SU-DHL-6 (cell line): ENCODE results near the gene ENTR1.

Source experiments
- H2AFZ ChIP-seq: fragments of 200-600 bp; sonication (generic); 2 replicates; pipeline ENCODE4 v1.6.1; 2014; ENCODE audit warnings: low read depth, mild to moderate bottlenecking, moderate library complexity, mixed read lengths, antibody characterized with exemption, low read length; ENCODE audit not compliant: severe bottlenecking
- H3F3A ChIP-seq: fragments of 200-600 bp; shearing (Covaris generic); 2 replicates; pipeline ENCODE4 v1.6.0; 2016; ENCODE audit warnings: antibody characterized with exemption, mild to moderate bottlenecking; ENCODE audit not compliant: insufficient read depth
- H3K27ac ChIP-seq: fragments of 200-600 bp; sonication (generic); 2 replicates; pipeline ENCODE4 v1.5.1; 2016; ENCODE audit warnings: low read depth, mild to moderate bottlenecking, low read length, moderate library complexity, mixed read lengths
- H3K27me3 ChIP-seq: fragments of 200-600 bp; sonication (generic), shearing (Covaris generic); 2 replicates; pipeline ENCODE4 v1.6.0; 2014; ENCODE audit warnings: mild to moderate bottlenecking, low read length
- H3K36me3 ChIP-seq: fragments of 200-600 bp; sonication (generic); 2 replicates; pipeline ENCODE4 v1.6.1; 2014; ENCODE audit warnings: mild to moderate bottlenecking, low read length, mixed read lengths
- H3K4me2 ChIP-seq: fragments of 300-600, 200-600 bp; shearing (Covaris generic), sonication (generic); 2 replicates; pipeline ENCODE4 v1.6.0; 2014; ENCODE audit warnings: low read length, low read depth, mild to moderate bottlenecking; ENCODE audit not compliant: poor library complexity, severe bottlenecking
- H3K4me3 ChIP-seq: fragments of 200-600 bp; sonication (generic); 2 replicates; pipeline ENCODE4 v1.5.1; 2014; ENCODE audit warnings: antibody characterized with exemption, low read length, mild to moderate bottlenecking, mixed read lengths; ENCODE audit not compliant: insufficient read depth, poor library complexity, severe bottlenecking
- H3K79me2 ChIP-seq: fragments of 200-600 bp; sonication (generic); 2 replicates; pipeline ENCODE4 v1.6.1; 2014; ENCODE audit warnings: mild to moderate bottlenecking, low read length, moderate library complexity; ENCODE audit not compliant: insufficient read depth
- H3K9ac ChIP-seq: fragments of 200-600 bp; sonication (generic); 2 replicates; pipeline ENCODE4 v1.7.0; 2014; ENCODE audit warnings: mild to moderate bottlenecking, low read length
- H3K9me2 ChIP-seq: fragments of 200-600 bp; sonication (generic); replicated peaks from 2 replicates; pipeline ENCODE4 v1.6.1; 2014; ENCODE audit warnings: low read length; ENCODE audit not compliant: insufficient read depth
- H3K9me3 ChIP-seq: fragments of 200-600 bp; sonication (generic); 2 replicates; pipeline ENCODE4 v1.6.1; 2014; ENCODE audit warnings: low read length, mixed read lengths; ENCODE audit not compliant: insufficient read depth
- H4K20me1 ChIP-seq: fragments of 200-600 bp; sonication (generic); 2 replicates; pipeline ENCODE4 v1.6.1; 2014; ENCODE audit warnings: low read depth, mild to moderate bottlenecking, antibody characterized with exemption, low read length, moderate library complexity, mixed read lengths
- EZH2phosphoT487 ChIP-seq: fragments of 200-600 bp; sonication (generic), shearing (Covaris generic); conservative IDR thresholded peaks from 2 replicates; pipeline ENCODE4 v1.6.1; 2018; ENCODE audit warnings: mild to moderate bottlenecking, antibody characterized with exemption, low read length, moderate library complexity, mixed read lengths
- TF ChIP-seq, protein P1 (sequence below): fragments of 200-600 bp; sonication (generic); IDR thresholded peaks from one replicate; pipeline ENCODE4 v1.5.1; 2017; ENCODE audit warnings: antibody characterized with exemption, mild to moderate bottlenecking, low read length, moderate library complexity; ENCODE audit not compliant: insufficient read depth, poor library complexity, severe bottlenecking

ENTR1 gene

DNA sequence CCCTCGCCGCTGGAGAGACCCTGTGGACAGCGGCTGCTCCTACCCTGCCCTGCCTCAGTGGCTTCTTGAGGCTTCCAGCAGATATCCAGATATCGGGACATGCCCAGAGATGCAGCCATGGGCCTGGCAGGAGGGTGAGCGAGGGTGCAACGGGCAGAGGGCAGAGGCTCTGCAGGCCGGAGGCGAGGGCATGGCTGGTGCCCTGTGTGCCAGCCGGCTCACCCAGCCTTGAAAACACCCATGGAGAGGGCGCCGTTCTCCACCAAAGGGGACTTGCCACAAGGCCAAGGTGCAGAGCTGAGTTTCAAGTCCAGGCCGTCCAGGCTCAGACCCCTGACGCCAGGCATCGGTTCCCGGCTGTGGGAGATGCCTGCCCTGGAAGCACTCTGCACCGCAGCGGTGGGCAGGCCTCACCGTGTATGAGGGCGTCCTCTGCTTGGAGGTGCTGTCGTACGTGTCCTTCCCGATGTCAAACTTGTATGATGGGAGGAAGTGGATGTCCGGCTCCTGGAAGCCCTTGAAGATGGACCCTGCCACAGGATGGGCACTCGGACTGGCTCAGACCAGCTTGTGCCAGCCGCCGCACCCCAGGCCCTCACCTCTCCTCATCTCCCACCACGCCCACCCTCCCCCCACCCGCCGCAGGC, 20.3 kb upstream of the ENTR1 start:
- H3K4me3 ChIP-seq: no peak overlapping the region
- H3K9ac ChIP-seq: no peak overlapping the region
- no peak overlapping the region for H3K4me2 ChIP-seq
- no peaks in the 10 kb centered on the region for H3K9me2 ChIP-seq
- no peaks in the 10 kb centered on the region for H3K27me3 ChIP-seq
- no peaks in the 10 kb centered on the region for H3K9me3 ChIP-seq
- H3K36me3 ChIP-seq: no peaks in the 10 kb centered on the region
- H4K20me1 ChIP-seq: no peaks in the 10 kb centered on the region
- no peak overlapping the region for H3K27ac ChIP-seq
- H3F3A ChIP-seq: no peaks in the 10 kb centered on the region
- H2AFZ ChIP-seq: no peak overlapping the region
- no peaks in the 10 kb centered on the region; the same call in 1 of the 2 replicates for H3K79me2 ChIP-seq
- no peak for TF ChIP-seq EZH2phosphoT487
- TF ChIP-seq, protein P1, sequence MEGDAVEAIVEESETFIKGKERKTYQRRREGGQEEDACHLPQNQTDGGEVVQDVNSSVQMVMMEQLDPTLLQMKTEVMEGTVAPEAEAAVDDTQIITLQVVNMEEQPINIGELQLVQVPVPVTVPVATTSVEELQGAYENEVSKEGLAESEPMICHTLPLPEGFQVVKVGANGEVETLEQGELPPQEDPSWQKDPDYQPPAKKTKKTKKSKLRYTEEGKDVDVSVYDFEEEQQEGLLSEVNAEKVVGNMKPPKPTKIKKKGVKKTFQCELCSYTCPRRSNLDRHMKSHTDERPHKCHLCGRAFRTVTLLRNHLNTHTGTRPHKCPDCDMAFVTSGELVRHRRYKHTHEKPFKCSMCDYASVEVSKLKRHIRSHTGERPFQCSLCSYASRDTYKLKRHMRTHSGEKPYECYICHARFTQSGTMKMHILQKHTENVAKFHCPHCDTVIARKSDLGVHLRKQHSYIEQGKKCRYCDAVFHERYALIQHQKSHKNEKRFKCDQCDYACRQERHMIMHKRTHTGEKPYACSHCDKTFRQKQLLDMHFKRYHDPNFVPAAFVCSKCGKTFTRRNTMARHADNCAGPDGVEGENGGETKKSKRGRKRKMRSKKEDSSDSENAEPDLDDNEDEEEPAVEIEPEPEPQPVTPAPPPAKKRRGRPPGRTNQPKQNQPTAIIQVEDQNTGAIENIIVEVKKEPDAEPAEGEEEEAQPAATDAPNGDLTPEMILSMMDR: no peak

DNA sequence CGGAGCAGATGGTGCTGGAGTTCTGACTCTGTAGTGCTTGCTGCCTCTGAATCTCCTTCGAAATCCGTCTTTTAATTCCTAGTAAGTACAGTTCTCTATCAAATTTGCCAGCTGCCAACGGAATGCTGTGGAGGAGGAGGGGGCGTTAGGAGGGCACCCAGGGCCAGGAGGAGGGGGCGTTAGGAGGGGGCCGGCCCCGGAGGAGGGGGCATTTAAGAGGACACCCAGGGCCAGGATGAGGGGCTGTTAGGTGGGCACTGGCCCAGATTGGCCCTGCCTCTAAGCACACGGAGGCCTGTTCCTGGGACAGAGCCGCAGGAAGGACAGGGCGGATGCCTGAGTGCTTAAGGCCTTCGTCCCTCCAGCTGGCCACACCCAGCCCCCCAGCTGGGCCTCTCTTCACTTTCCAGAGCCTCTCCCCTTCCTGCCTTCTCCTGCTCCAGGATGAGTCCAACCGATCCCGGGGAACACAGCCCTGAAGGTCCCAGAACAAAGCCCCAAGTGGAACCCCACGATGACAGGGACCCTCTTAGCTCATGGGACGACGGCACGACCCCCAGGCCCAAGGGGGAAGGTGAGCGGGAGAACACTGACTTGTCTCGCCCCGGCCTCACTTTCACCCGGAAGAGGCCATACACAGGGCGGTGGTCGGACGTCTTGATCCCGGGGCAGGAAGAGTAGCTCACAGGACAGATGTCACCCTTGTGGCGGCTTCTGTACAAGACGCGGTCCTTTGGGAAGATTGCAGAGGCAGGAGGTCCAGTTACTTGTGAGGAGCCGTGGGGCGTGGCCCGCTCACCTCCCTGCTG, 19.5 kb upstream of the ENTR1 start:
- H4K20me1 ChIP-seq: no peaks in the 10 kb centered on the region
- no peak overlapping the region for H2AFZ ChIP-seq
- no peak overlapping the region for H3K4me3 ChIP-seq
- H3K4me2 ChIP-seq: no peak overlapping the region
- TF ChIP-seq, protein P1: no peak
- TF ChIP-seq EZH2phosphoT487: no peak
- no peaks in the 10 kb centered on the region for H3K27me3 ChIP-seq
- no peaks in the 10 kb centered on the region for H3K36me3 ChIP-seq
- H3K9me3 ChIP-seq: no peaks in the 10 kb centered on the region
- no peaks in the 10 kb centered on the region for H3F3A ChIP-seq
- H3K9ac ChIP-seq: no peak overlapping the region
- H3K27ac ChIP-seq: no peak overlapping the region
- H3K79me2 ChIP-seq: no peaks in the 10 kb centered on the region; the same call in 1 of the 2 replicates
- no peaks in the 10 kb centered on the region for H3K9me2 ChIP-seq

DNA sequence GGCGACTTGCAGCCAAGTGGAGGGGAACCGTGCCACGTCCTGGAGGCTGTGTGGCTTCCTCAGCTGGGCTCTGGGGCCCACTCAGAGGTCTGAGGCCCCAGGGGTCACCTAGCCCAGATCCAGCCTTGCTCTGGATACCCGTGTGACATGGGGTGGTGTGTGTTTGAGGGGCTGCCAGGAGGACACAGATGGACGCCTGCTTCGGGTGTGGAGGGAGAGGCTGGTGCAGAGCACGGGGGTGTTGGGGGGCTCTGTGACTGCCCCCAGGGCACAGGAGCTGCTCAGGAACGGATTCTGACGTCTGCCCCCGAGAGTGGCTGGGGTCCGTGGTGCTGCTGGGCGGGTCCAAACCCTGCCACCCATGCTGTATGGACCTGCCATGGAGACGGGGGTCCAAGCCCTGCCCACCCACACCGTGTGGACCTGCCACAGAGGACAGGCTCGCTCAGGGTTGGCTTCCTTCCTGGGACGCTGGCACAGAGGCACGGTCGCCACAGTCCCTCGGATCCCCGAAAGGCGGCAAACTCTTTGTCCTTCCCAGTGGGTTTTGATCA, 18.7 kb upstream of the ENTR1 start:
- Histone ChIP-seq H3K9ac (no peak overlapping the region), H3K4me2 (no peak overlapping the region), H3F3A (no peaks in the 10 kb centered on the region)

More for the DNA sequence above, 18.7 kb upstream of the ENTR1 start:
- no peak overlapping the region for H3K27ac ChIP-seq
- H3K4me3 ChIP-seq: no peak overlapping the region
- H3K9me3 ChIP-seq: no peaks in the 10 kb centered on the region
- H3K27me3 ChIP-seq: no peaks in the 10 kb centered on the region
- no peaks in the 10 kb centered on the region for H4K20me1 ChIP-seq
- TF ChIP-seq, protein P1: no peak
- no peak for TF ChIP-seq EZH2phosphoT487
- no peaks in the 10 kb centered on the region; the same call in 1 of the 2 replicates for H3K79me2 ChIP-seq
- no peaks in the 10 kb centered on the region for H3K9me2 ChIP-seq
- no peak overlapping the region for H2AFZ ChIP-seq
- no peaks in the 10 kb centered on the region for H3K36me3 ChIP-seq
